Esophagus muscularis mucosa (tissue), 4 donors: ENCODE measurements around the gene PSMB7. TPM values are rescaled to one million over a fixed set of nuclear protein-coding genes. Genes with fewer than 3 reads are reported as not detected.

Source experiments
- DNase-seq: peaks from one replicate; pipeline ENCODE4 v3.0.0-alpha.2; 2017; ENCODE audit errors: extremely low spot score
- H3K27ac ChIP-seq, 4 donors: fragments of 200-600 bp; sonication (generic); replicated peaks in 1 of 4; 1 replicate in 3 of 4; 2 replicates in 1 of 4; pipeline ENCODE4 v1.5.1; 2016 to 2019; ENCODE audit warnings: mild to moderate bottlenecking in 1 of 4
- H3K27me3 ChIP-seq, 4 donors: fragments of 200-600 bp; sonication (generic); one replicate each; pipeline versions ENCODE4 v1.5.1 to v1.6.0; 2016 to 2019
- H3K36me3 ChIP-seq, 4 donors: fragments of 200-600 bp; sonication (generic); one replicate each; pipeline ENCODE4 v1.5.1; 2016 to 2019
- H3K4me1 ChIP-seq, 4 donors: fragments of 200-600 bp; sonication (generic); one replicate each; pipeline ENCODE4 v1.5.1; 2016 to 2019
- H3K4me3 ChIP-seq, 4 donors: fragments of 200-600 bp; sonication (generic); 1 replicate in 2 of 4; 2 replicates in 2 of 4; pipeline ENCODE4 v1.5.1; 2016 to 2019; ENCODE audit warnings: mild to moderate bottlenecking in 4 of 4, moderate library complexity in 1 of 4
- H3K9me3 ChIP-seq, 4 donors: fragments of 200-600 bp; sonication (generic); 1 replicate in 3 of 4; 2 replicates in 1 of 4; pipeline ENCODE4 v1.5.1; 2016 to 2019
- CTCF ChIP-seq, 3 experiments: fragments of 200-600 bp in 2 of 3; fragments of 450-650 bp in 1 of 3; sonication (generic) in 2 of 3; IDR thresholded peaks; one replicate each; pipeline ENCODE4 v1.5.1; 2017 to 2019; ENCODE audit warnings: antibody characterized with exemption in 3 of 3, mild to moderate bottlenecking in 2 of 3, moderate library complexity in 1 of 3
- EP300 ChIP-seq: sonication (generic); formaldehyde crosslinking; IDR thresholded peaks from one replicate; pipeline ENCODE4 v1.6.1; 2017; ENCODE audit warnings: antibody characterized with exemption
- POLR2A ChIP-seq: fragments of 450-650 bp; IDR thresholded peaks from one replicate; pipeline ENCODE4 v1.6.1; 2017; ENCODE audit warnings: antibody characterized with exemption, moderate library complexity, mild to moderate bottlenecking, low read depth
- POLR2AphosphoS5 ChIP-seq, 2 donors: sonication (generic); formaldehyde crosslinking; IDR thresholded peaks; one replicate each; pipeline ENCODE4 v1.6.1; 2017; ENCODE audit warnings: antibody characterized with exemption in 2 of 2
- WGBS: methylation state at CpG from one replicate; pipeline ENCODE4 v1.1.5; 2018; 5-methylcytosine and 5-hydroxymethylcytosine counted together
- intact Hi-C: fragments of 100-400 bp; cut with DNase I; formaldehyde crosslinking; loops from one replicate; pipeline ENCODE4 v1.15.1; 2023
- total RNA-seq, 4 donors: library from RNA; depleted of rRNA; stranded (reverse); fragments of >200 nt; gene quantifications; one replicate each; pipeline versions ENCODE4 v1.1.0 to v1.2.1, GENCODE V29; 2016

The PSMB7 gene
- total RNA-seq, 4 donors from 2014 or later, result 105 to 124 (median 113) TPM

GRCh38 chr9:124321935-124322334 lies 93.3 kb downstream of the PSMB7 start:
- intact Hi-C loops, result no loop called here
- Histone ChIP-seq H3K4me1 (peaks cover 8 to 11% (median 10%) of the 10 kb centered on the region in 4 donors), H3K27ac (no peak overlapping the region), H3K36me3 (peaks cover 5 to 76% (median 45%) of the 10 kb centered on the region in 4 donors), H3K9me3 (no peaks in the 10 kb centered on the region), H3K27me3 (no peaks in the 10 kb centered on the region), H3K4me3 (no peak overlapping the region)
- no peak for DNase-seq
- 65% methylated on average over 2 of the region's 4 CpGs for WGBS
- TF ChIP-seq POLR2A, result no peak
- TF ChIP-seq CTCF (IDR thresholded peaks at IDR 0.05), result no peak
- TF ChIP-seq POLR2AphosphoS5 (IDR thresholded peaks at IDR 0.05), result no peak
- no peak for TF ChIP-seq EP300

- no peak for TF ChIP-seq POLR2A
- no peak for TF ChIP-seq CTCF (IDR thresholded peaks at IDR 0.05)
- TF ChIP-seq EP300, result no peak
- Histone ChIP-seq H3K9me3 (no peaks in the 10 kb centered on the region), H3K36me3 (peaks cover 5 to 76% (median 42%) of the 10 kb centered on the region in 4 donors), H3K27ac (no peak overlapping the region), H3K4me1 (peaks cover 8 to 11% (median 10%) of the 10 kb centered on the region in 4 donors), H3K27me3 (no peaks in the 10 kb centered on the region), H3K4me3 (no peak overlapping the region)
- intact Hi-C loops, result no loop called here
- 91% methylated on average over 9 of the region's 12 CpGs for WGBS
- DNase-seq, result no peak
These were observed 93.8 kb downstream of the PSMB7 start for GRCh38 chr9:124321416-124321815.

GRCh38 chr9:124320062-124320973 lies 94.9 kb downstream of the PSMB7 start:
- WGBS, result 54% methylated on average over 14 of the region's 17 CpGs
- Histone ChIP-seq H3K27ac (no peak overlapping the region), H3K4me1 (peaks cover 8 to 11% (median 10%) of the 10 kb centered on the region in 4 donors), H3K36me3 (peaks cover 9 to 76% (median 39%) of the 10 kb centered on the region in 4 donors), H3K9me3 (no peaks in the 10 kb centered on the region), H3K4me3 (no peak overlapping the region), H3K27me3 (no peaks in the 10 kb centered on the region)
- TF ChIP-seq POLR2AphosphoS5 (IDR thresholded peaks at IDR 0.05) (peak; percentile 16 to 30), POLR2A (no peak), CTCF (IDR thresholded peaks at IDR 0.05) (peak; percentile 79 to 92 (median 86)), EP300 (no peak)
- intact Hi-C loops, result loop anchor here (1.0 kb wide), 1 partner anchor 194 kb away; no protein-coding TSS in a partner anchor
- DNase-seq, result no peak

GRCh38 chr9:124315882-124316281 lies 99.4 kb downstream of the PSMB7 start:
- peaks cover 8 to 11% (median 10%) of the 10 kb centered on the region in 4 donors for H3K4me1 ChIP-seq
- no peaks in the 10 kb centered on the region for H3K9me3 ChIP-seq
- 82% methylated on average over 13 of the region's 16 CpGs for WGBS
- no peak overlapping the region for H3K4me3 ChIP-seq
- DNase-seq, result no peak
- TF ChIP-seq CTCF (IDR thresholded peaks at IDR 0.05) (no peak), POLR2A (no peak), POLR2AphosphoS5 (IDR thresholded peaks at IDR 0.05) (no peak), EP300 (no peak)
- intact Hi-C loops, result loop anchor here (5.0 kb wide), 1 partner anchor 59 kb away; the partner anchor contains the start of gene NEK6
- H3K27me3 ChIP-seq, result no peaks in the 10 kb centered on the region
- H3K27ac ChIP-seq, result no peak overlapping the region
- H3K36me3 ChIP-seq, result peaks cover 5 to 63% (median 38%) of the 10 kb centered on the region in 4 donors
